Mucosa of gallbladder (tissue), 1 donor: ENCODE data around the gene PRICKLE3. TPM values are rescaled to one million over a fixed set of nuclear protein-coding genes. Genes with fewer than 3 reads are reported as not detected.

Source experiments
- DNase-seq: peaks from one replicate; pipeline ENCODE4 v3.0.0-alpha.2; 2020; ENCODE audit warnings: low spot score
- total RNA-seq: library from RNA; stranded (reverse); gene quantifications from one replicate; pipeline ENCODE4 v1.2.1, GENCODE V29; 2021
- donor health status: DM: no; HTN: no; CAD: no.

PRICKLE3 gene, protein sequence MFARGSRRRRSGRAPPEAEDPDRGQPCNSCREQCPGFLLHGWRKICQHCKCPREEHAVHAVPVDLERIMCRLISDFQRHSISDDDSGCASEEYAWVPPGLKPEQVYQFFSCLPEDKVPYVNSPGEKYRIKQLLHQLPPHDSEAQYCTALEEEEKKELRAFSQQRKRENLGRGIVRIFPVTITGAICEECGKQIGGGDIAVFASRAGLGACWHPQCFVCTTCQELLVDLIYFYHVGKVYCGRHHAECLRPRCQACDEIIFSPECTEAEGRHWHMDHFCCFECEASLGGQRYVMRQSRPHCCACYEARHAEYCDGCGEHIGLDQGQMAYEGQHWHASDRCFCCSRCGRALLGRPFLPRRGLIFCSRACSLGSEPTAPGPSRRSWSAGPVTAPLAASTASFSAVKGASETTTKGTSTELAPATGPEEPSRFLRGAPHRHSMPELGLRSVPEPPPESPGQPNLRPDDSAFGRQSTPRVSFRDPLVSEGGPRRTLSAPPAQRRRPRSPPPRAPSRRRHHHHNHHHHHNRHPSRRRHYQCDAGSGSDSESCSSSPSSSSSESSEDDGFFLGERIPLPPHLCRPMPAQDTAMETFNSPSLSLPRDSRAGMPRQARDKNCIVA
- 16.3 TPM for total RNA-seq

DNA sequence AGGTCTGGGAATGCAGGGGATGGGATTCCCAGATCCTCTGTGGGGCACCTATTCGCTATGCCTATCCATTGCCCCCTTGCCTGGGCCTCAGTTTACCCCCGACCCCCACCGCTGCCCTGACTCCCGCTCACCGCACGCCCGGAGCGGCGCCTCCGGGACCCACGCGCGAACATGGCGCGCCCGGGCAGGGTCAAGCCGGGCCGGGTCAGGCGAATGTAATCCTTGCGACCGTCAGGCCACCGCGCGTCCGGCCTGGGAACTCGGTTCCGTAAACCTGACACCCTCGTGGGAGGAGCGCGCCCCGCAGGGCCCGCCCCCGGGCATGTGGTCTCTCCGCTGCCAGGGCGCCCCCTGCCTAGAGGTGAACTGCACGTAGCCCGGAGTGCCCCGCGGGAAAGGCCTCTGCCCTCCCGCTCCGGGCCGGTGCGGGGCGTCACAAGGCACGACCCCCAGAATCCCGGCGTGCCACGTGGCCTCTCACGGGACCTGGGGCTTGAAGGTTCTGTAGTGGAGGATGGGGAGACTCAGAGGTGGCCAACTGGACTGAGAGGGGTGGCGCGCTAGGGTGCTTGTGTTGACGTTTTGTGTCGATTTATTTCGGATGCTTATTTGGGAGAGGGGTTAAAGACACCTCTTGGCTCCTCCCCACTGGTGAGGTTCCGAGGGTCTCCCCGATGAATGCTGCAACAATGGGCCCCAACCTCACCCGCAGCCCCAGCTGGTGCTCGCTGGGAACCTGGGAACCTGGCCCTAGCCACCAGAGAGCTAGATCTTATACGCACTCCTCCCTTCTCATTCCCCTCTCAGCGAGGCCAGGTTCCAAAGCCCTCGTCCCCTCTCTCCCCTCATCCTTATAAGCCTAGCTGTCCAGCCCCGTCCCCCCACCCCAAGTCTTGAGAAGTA is at the start of gene PRICKLE3:
Gene PRICKLE3 (minus strand): TSS at position 249 of the 903 bp plus-strand sequence. CDS start 76 bp downstream, at position 173.
- DNase-seq = peak; percentile 81

DNA sequence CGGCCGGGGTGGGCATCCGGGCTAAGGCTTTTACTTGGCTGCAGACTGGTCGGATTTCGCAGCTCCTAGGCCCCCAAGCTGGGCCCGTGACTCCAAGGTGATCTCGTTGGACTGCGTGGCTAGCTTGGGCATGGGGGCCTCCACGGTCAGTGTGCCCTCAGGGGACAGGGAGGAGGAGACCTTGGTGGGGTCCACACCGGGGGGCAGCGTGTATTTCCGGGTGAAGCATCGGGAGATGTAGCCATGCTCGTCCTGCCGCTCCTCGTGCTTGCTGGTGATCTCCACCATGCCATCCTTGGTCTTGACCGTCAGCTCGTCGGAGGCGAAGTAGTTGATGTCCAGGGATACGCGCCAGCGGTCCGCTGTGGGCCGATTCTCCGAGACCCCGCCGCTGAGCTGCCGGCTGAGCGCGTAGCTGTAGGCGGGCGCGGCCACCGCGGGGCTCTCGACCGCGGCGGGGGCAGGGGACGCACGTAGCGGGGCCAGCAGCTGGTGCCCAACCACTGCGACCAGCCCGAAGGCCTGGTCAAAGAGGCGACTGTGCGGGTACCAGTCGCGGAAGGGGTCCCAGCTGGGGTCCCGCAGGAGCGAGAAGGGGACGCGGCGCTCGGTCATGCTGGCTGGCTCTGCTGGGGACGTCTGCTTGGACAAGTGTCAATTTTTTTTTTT is 47.8 kb upstream of the PRICKLE3 start:
- no peak for DNase-seq

DNA sequence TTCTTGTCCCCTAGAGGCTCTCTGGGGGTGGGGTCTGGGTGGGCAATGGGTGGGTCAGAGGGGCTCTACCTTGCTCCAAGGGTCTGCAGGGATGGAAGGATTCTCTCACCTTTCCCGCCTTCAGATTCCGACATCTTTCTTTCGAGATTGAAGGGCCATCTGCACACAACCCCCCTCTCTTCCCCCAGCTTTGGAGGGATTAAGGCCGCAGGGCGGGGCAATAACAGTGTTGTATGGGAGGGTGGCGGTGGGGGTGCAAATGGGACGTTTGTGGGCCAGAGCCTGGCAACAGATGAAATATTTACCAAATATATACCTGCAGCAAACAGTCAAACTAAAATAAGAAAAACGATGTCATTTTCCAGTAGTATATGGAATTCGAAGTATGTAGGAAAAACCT is 47.0 kb upstream of the PRICKLE3 start, which contains the start of gene CACNA1F:
Gene CACNA1F (minus strand): TSS at position 165 of the 400 bp plus-strand sequence. CDS start 31 bp downstream, at position 134.
- DNase-seq = no peak

DNA sequence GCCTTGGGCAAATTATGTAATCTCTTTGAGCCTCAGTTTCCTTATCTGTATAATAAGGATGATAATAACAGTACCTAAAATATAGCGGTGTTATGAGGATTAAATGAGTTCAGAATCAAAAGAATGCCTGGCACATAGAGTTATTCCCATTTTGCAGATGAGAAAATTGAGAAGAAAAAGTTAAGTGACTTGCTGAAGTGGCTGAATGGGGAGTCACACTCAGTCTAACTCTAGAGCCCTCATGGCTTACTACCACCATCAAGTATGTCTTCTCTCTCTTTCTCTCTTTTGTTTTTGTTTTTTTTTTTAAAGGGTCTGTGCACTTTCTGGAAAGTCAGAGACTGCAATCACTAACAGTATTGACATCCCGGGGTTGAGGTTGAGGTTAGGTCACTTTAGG is 46.4 kb upstream of the PRICKLE3 start:
- no peak for DNase-seq

DNA sequence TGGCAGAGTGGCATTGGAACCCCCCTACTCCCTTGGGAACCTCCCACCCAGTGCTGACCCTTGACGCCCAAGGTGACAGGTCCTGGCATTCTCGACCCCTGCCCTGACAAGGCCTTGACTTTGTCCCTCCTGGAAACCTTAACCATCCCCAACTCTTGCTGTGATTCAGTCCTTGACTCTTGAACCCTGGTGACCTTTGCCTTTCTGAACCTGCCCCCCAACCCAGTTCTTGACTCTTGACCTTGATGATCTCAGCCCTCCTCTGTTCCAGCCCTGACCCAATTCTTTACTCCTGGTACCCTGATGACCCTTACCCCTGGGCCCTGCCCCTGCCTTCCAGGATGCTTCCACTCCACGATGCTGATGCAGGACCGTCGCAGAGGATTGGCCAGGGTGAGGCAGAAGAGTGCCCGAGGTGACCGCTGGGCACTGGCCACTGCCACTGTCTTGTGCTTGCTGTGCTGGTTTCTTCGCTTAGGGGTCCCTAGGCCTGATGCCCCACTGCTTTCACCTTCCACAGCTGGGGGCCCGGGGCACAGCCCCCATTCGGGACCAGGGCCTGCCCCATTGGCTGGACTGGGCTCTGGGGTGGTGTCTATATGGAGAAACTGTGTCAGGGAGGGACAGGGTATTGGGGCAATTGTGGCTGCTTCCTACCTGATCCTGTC is 45.3 kb upstream of the PRICKLE3 start:
- DNase-seq = no peak

DNA sequence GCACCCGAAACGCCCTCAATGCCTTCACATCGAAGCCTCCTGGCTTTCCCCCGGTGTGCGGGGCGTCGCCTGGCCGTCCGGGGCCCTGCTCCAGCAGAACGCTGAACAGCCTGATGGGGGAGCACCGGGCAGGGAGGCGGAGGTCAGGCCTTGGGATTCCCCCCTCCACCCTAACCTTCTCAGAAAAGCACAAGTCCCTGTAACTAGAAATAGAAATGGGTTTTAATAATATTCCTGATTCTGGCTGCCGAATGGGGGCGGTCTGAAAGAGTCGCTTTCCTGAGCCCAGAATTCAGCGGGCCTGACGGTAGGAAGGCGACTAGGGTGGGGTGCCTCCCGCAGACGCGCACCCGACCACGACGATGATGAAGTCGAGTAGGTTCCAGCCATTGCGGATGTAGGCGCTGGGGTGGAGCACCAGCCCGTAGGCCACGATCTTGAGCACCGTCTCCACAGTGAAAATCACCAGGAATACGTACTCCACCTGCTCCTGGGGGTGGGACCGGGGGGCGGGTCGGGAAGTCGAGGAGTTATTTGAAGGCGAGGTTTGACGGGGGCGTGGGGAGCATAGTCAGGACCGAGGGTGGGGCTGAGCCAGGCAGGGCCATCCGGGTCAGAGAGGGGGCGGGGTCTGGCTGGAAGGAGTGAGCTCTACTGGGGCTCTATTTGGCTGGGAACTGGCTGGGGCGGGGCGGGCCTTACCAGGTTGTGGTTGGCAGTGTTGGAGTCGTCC is 44.5 kb upstream of the PRICKLE3 start:
- peak; percentile 28 for DNase-seq

DNA sequence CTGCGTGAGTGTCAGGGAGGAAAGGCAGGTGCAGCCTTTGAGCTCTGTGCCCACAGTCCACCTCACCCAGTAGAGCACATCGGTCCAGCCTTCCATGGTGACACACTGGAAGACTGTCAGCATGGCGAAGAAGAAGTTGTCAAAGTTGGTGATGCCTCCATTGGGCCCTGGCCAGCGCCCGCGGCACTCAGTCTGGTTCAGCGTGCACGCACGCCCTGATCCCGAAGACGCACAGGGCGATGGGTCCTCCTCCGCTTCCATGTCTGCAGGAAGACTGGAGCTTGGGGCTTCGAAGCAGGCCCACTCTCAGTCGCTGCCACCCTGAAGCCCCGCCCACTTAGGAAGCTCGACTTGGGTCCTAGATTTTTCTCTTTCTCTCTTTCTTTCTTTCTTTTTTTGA is 42.0 kb upstream of the PRICKLE3 start:
- no peak for DNase-seq

DNA sequence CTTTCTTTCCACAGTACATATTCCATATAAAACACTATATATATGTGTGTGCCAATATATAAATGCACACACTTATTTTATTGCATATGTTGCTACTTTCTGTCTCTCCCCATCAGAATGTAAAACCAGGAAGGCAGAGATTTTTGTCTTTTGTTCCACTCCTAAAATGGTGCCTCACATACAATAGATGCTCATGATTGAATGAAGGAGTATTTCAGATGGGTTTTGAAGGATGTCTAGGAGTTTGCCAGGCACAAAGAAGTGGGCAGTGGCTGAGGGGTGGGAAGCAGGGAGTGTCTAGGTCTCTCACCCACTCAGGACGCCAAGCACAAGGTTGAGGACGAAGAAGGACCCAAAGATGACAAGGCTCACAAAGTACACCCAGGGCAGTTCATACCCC is 41.6 kb upstream of the PRICKLE3 start:
- DNase-seq = no peak

DNA sequence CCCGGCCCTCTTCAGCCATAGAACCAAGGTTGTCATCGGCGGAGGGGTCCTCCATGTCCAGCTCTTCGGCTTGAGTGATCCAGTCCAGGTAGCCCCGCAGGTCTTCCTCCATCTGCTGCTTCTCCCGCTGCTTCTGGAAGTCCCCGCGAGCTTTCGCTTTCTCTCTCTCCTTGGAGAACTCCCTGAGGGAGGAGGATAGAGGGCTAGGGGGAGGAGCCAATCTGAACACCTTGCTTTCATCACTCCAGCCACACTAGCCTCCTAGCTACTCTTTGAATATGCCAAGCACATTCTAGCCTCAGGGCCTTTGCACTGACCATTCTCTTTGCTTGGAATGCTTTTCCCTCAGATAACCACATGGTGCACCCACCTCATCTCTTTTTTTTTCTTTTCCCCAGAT is 40.8 kb upstream of the PRICKLE3 start:
- no peak for DNase-seq

DNA sequence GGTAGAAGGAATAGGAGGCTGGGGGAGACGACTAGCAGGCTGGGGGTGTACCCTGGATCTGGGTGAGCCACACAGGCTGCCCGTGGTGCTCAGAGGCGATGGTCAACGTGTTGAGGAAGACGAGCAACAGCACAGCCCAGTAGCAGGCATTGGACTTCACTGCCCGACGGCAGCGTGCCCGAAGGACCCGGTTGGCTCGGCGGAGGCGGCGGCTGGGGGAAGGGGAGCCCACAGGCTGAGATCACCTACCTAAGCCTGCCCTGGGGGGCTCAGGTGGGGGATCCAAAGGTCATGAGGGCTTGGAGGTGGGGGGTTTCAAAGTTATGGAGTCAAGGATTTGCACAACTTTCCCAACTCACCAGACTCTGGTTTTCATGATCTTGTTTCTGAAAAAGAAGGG is 39.7 kb upstream of the PRICKLE3 start:
- DNase-seq = no peak

DNA sequence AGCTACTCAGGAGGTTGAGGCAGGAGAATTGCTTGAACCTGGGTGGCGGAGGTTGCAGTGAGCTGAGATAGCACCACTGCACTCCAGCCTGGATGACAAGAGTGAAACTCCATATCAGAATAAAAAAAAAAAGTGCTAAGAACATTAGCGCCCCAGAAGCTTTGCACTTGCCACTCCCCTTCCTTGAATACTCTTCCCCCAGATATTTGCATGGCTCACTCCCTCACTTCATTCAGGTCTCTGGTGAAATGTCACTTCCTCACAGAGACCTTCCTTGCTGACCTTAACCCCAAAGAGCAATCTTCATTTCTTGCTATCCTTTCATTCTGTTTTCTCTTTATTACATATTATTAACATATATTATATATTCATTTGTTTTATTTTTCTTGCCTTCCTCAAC is 35.7 kb upstream of the PRICKLE3 start:
- DNase-seq = no peak

DNA sequence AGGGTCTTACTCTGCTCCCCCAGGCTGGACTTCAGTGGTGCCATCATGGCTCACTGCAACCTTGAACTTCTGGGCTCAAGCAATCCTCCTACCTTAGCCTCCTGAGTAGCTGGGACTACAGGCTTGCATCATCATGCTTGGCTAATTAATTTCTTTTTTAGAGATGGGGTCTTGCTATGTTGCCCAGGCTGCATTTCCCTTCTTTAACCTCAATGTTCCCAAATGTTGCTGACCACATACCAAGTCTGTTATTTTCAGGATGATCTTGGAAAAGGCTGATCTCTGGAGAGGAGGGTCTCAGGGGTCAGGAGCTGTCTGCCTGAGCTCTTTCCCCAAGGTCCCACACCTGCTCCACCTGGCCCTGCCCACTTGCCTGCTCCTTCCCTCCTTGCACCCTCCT is 33.9 kb upstream of the PRICKLE3 start:
- no peak for DNase-seq

DNA sequence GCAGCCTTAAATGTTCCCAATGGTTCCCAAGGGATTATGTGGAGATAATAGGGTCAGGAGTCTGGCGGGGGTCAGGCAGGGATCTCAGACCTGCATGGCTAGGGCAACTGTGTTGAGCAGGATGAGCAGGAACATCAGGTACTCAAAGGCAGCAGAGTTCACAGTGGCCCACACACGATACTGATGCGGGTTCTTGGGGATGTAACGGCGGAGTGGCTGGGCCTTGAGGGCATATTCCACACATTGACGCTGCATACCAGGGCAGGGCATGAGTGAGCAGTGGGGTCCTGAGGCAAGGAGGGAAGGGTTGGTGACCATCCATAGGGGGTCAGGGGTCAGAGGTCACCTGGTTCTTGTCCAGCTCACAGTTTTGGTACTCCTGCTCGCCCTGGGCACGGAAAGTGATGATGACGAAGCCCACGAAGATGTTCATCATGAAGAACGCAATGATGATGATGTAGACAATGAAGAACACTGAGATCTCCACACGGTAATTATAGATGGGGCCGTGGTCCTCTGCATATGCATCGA is 28.9 kb upstream of the PRICKLE3 start:
- DNase-seq = no peak

DNA sequence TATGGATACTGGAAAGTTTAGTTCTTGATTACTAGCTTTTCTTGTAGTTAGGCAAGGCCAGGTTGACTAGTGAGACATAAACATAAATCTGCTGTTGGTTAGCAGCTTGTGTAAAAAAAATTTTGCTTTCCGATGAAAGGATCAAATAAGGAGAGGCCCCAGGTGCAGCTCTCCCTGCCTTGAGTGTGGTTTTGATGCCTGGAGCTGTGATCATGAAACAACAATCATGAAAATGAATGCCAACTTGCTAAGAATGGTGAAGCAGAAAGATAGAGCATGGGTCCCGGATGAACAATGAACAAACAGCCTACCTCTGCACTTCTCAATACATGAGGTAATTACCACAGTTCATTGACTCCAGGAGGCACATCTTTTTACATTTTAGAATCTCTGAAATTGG is 28.2 kb upstream of the PRICKLE3 start:
- no peak for DNase-seq

DNA sequence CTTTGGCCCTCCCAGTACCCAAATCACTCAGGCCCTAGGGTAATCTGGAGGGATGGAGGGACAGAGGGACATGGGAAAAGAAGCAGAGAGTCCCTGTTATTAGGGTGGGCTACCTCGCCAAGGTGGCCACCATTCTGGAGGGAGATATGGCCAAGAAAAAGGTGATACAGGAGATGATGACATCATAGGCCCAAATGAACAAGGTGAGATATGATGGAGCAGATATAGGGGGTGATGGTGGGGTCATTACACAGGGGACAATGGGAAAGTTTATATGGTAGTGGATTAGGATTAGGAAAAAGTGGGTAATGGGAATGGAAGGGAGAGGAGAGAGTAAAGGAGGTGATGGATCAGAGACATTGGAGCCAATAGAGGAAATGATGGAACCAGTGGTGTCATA is 26.7 kb upstream of the PRICKLE3 start:
- no peak for DNase-seq

DNA sequence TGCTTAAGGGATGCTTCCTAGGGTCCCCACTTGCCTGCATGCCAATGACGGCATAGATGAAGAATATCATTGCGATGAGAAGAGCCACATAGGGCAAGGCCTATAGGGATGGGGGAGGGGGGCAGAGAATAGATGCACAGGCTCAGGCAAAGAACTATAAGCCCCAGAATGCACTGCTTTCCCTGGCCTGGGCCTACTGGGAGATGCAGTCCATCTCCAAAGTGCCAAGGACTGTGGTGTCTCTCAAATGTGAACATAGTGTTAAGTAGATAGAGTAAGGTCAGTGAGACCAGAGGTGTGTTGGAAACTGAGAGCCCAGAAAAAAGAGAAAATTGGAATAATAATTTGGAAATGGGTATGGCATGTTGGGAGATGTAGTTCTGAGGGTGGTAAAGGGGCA is 26.0 kb upstream of the PRICKLE3 start:
- no peak for DNase-seq

DNA sequence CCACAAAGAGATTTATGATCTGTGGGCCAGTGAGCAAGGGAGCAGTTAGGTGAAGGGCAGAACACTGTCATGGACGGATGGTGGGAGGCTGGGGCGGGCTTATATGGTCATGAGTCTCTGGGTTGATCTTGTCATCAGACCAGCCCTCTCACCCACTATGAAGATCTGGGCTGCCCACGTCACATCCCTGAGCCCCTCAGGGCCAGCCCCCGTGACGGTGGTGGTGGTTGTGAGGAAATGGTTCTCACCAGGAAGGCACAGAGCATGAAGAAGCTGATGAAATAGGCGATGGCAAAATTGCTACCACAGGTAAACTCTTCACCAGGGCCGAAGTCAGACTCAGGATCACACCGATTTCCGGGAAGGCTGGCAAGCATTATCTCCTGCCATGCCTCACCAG is 24.9 kb upstream of the PRICKLE3 start:
- DNase-seq = no peak

DNA sequence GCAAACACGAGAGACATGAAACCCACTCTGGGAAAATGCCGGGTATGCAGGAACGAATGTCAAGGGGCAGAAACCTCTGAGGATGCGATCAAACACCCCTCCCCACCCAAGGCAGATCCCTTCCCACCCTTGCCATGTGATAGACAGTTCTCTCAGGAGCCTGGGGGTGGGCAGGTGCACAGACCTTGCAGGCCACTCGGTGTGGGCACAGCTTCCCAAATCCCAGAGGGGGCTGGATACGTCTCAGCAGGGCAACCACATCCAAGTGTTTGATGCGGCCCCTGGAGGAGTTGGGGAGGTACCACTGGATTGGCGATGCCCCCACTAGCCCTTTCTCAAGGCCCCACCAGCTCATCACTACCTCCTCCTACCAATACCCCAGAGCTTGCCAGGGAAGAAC is 24.2 kb upstream of the PRICKLE3 start:
- no peak for DNase-seq

DNA sequence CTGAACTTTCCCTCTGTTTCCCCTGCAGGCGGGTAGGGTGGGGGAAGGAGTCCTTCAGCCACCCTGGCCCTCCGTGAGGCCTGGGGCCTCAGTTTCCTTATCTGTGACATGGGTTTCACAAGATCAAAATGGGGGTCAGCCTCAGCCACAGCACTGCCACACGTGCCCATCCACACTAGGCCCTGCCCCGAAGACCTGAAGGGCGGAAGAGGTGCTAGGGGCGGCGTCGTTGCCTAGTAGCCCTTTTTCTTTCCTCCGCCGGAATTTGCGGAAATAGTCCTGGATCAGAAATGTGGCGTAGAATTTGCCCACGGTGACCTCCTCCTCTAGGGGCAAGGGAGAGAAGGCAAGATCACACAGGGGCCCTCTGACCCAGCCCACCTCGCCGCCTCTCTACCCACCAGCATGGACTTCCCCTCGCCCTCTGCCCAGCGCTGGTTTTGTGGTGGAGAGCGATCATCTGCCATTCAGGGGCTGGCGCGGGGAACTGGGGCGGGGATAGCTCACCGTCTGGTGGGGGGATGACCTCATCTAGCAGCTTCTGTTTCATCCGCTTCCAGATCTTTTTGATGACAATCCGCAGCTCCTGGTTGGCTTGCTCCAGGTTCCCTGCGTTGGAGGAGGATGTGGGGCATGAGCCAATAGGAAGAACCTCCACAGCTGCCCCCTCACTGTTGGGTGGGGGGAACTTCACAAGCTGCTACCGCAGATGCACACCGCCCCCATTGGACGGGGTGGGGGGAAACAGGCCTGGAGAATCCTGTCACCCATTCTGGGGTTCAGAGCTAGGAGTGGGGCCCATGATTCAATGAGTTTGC is 23.5 kb upstream of the PRICKLE3 start:
- no peak for DNase-seq
